ENCODE data around the gene FOXP1. TPM values are rescaled to one million over a fixed set of nuclear protein-coding genes. Genes with fewer than 3 reads are reported as not detected.

The FOXP1 gene
- total and polyA plus RNA-seq, 2 of the 13 experiments (the other 11 are each of a cell fraction or from before 2014, with no cell fraction given), result 40.4 to 59.0 TPM

DNA sequence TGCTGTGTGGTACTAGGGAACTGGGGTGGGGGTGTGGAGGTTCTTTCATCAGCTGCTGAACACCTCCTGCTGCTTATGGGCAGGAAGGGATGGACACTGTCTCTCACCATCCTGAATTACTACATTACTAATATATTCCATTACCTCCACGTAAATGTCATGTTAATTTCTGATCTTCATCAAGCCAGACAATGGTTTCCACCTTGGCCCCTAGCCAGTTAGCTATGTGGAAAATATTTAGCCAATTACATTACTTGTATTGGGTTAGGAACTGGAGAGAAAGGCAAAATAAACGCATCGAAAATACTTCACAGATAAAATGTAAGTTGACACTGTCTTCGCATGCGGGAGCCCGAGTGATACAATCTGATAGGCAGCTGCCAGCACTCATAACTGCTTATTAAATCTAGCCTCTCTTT, 95.1 kb downstream of the FOXP1 start:
- WGBS (ENCODE audit: low lambda C conversion rate), result 97% methylated on average over 6 of the region's 6 CpGs
- no peak for TF ChIP-seq BHLHE40 (IDR thresholded peaks at IDR 0.05; ENCODE audit: low read length)
- no peak for TF ChIP-seq SSRP1 (CRISPR knock-in tag; IDR thresholded peaks at IDR 0.05)
- TF ChIP-seq, protein P1, sequence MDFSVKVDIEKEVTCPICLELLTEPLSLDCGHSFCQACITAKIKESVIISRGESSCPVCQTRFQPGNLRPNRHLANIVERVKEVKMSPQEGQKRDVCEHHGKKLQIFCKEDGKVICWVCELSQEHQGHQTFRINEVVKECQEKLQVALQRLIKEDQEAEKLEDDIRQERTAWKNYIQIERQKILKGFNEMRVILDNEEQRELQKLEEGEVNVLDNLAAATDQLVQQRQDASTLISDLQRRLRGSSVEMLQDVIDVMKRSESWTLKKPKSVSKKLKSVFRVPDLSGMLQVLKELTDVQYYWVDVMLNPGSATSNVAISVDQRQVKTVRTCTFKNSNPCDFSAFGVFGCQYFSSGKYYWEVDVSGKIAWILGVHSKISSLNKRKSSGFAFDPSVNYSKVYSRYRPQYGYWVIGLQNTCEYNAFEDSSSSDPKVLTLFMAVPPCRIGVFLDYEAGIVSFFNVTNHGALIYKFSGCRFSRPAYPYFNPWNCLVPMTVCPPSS (IDR thresholded peaks at IDR 0.05), result no peak
- TF ChIP-seq ZMYM2 (CRISPR knock-in tag; IDR thresholded peaks at IDR 0.05), result no peak
- TF ChIP-seq DMAP1 (CRISPR knock-in tag; IDR thresholded peaks at IDR 0.05), result no peak
- TF ChIP-seq, protein P2, sequence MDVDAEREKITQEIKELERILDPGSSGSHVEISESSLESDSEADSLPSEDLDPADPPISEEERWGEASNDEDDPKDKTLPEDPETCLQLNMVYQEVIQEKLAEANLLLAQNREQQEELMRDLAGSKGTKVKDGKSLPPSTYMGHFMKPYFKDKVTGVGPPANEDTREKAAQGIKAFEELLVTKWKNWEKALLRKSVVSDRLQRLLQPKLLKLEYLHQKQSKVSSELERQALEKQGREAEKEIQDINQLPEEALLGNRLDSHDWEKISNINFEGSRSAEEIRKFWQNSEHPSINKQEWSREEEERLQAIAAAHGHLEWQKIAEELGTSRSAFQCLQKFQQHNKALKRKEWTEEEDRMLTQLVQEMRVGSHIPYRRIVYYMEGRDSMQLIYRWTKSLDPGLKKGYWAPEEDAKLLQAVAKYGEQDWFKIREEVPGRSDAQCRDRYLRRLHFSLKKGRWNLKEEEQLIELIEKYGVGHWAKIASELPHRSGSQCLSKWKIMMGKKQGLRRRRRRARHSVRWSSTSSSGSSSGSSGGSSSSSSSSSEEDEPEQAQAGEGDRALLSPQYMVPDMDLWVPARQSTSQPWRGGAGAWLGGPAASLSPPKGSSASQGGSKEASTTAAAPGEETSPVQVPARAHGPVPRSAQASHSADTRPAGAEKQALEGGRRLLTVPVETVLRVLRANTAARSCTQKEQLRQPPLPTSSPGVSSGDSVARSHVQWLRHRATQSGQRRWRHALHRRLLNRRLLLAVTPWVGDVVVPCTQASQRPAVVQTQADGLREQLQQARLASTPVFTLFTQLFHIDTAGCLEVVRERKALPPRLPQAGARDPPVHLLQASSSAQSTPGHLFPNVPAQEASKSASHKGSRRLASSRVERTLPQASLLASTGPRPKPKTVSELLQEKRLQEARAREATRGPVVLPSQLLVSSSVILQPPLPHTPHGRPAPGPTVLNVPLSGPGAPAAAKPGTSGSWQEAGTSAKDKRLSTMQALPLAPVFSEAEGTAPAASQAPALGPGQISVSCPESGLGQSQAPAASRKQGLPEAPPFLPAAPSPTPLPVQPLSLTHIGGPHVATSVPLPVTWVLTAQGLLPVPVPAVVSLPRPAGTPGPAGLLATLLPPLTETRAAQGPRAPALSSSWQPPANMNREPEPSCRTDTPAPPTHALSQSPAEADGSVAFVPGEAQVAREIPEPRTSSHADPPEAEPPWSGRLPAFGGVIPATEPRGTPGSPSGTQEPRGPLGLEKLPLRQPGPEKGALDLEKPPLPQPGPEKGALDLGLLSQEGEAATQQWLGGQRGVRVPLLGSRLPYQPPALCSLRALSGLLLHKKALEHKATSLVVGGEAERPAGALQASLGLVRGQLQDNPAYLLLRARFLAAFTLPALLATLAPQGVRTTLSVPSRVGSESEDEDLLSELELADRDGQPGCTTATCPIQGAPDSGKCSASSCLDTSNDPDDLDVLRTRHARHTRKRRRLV (CRISPR knock-in tag; IDR thresholded peaks at IDR 0.05), result no peak
- no peak for TF ChIP-seq ZNF598 (CRISPR knock-in tag; IDR thresholded peaks at IDR 0.05; ENCODE audit: borderline replicate concordance)
- TF ChIP-seq SRSF4 (IDR thresholded peaks at IDR 0.05; ENCODE audit: low read depth, low read length, poor library complexity, severe bottlenecking), result no peak
- TF ChIP-seq RFX5 (IDR thresholded peaks at IDR 0.05; ENCODE audit: low read depth, low read length), result no peak
- TF ChIP-seq, protein P3, sequence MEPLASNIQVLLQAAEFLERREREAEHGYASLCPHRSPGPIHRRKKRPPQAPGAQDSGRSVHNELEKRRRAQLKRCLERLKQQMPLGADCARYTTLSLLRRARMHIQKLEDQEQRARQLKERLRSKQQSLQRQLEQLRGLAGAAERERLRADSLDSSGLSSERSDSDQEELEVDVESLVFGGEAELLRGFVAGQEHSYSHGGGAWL (CRISPR knock-in tag; IDR thresholded peaks at IDR 0.05), result no peak
- TF ChIP-seq MBNL3 (CRISPR knock-in tag; conservative IDR thresholded peaks at IDR 0.05), result no peak
- TF ChIP-seq SNAPC2 (CRISPR knock-in tag; IDR thresholded peaks at IDR 0.05), result no peak
- no peak for TF ChIP-seq LCORL (IDR thresholded peaks at IDR 0.05)
- no peak for TF ChIP-seq LCORL (CRISPR knock-in tag; IDR thresholded peaks at IDR 0.05)
- TF ChIP-seq SMARCE1 (IDR thresholded peaks at IDR 0.05; ENCODE audit: borderline replicate concordance), result no peak
- no peak for TF ChIP-seq ZFP37 (CRISPR knock-in tag; IDR thresholded peaks at IDR 0.05; ENCODE audit: borderline replicate concordance)
- TF ChIP-seq, protein P4, sequence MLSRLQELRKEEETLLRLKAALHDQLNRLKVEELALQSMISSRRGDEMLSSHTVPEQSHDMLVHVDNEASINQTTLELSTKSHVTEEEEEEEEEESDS (CRISPR knock-in tag; IDR thresholded peaks at IDR 0.05; ENCODE audit: borderline replicate concordance), result no peak
- FAIRE-seq (no peak), ATAC-seq (no peak), DNase-seq (ENCODE audit: low spot score) (no peak)
- Histone ChIP-seq H3K4me1 (ENCODE audit: insufficient read depth, low read length) (no peaks in the 10 kb centered on the region), H3K27me3 (ENCODE audit: control insufficient read depth in 1 of 2, insufficient read depth in 2 of 2, low read length in 2 of 2) (no peaks in the 10 kb centered on the region), H3K4me3 (replicated peaks in 1 of 3; ENCODE audit: insufficient read depth in 1 of 3, low read depth in 2 of 3, low read length in 3 of 3) (no peak overlapping the region), H4K20me1 (ENCODE audit: insufficient read depth, low read length) (no peaks in the 10 kb centered on the region), H3K79me2 (ENCODE audit: insufficient read depth, low read length) (peaks cover 9% of the 10 kb centered on the region), H2AFZ (ENCODE audit: low read length) (no peak overlapping the region), H3K9ac (ENCODE audit: insufficient read depth, low read depth, low read length) (no peak overlapping the region), H3K4me2 (ENCODE audit: low read depth, low read length) (no peak overlapping the region), H3K27ac (ENCODE audit: extremely low read length, insufficient read depth, low read length) (no peak overlapping the region), H3K9me3 (ENCODE audit: low read length) (no peaks in the 10 kb centered on the region), H3K36me3 (replicated peaks in 1 of 2; ENCODE audit: control insufficient read depth in 1 of 2, insufficient read depth in 2 of 2, low read length in 2 of 2) (peaks cover 11 to 33% of the 10 kb centered on the region in 2 experiments)
- POLR2A ChIA-PET, result no interaction called here
- no TSS peak for BruUV-seq (replicated peaks)
- CTCF ChIA-PET (ENCODE audit: low intra/inter-chr PET ratio, low total read pairs), result no interaction called here
- in situ Hi-C loops (cut with HindIII; ENCODE audit: extremely low pct_ligation_motif_present, low pct_unique_long_range_greater_than_20kb), result no loop called here
- intact Hi-C loops (cut with micrococcal nuclease; ENCODE audit: unreplicated experiment), result no loop called here
